OCI-LY7 (cell line): Measurements from ENCODE around the gene GPS1. TPM values are rescaled to one million over a fixed set of nuclear protein-coding genes. Genes with fewer than 3 reads are reported as not detected.

Experiments used
- BruUV-seq: library from RNA; stranded (reverse); fragments of 400-500 nt; replicated peaks from 2 replicates; lab custom pipeline; 2021; lab: Mats Ljungman, UMichigan
- CTCF ChIA-PET: fragments of 300-600 bp; sonication (Branson Sonifier 250); formaldehyde crosslinking; loops from one replicate; lab custom pipeline; 2022; ENCODE audit warnings: antibody characterized with exemption; ENCODE audit not compliant: unreplicated experiment; lab: Charles Lee
- POLR2A ChIA-PET: fragments of 300-600 bp; sonication (Branson Sonifier 250); formaldehyde crosslinking; loops from one replicate; lab custom pipeline; 2022; ENCODE audit warnings: antibody characterized with exemption; lab: Charles Lee
- DNase-seq: peaks from one replicate; pipeline ENCODE4 v3.0.0-alpha.2; 2015; ENCODE audit warnings: low spot score
- H2AFZ ChIP-seq: fragments of 200-600 bp; sonication (generic), shearing (Covaris generic); 2 replicates; pipeline ENCODE4 v1.6.1; 2014; ENCODE audit warnings: mild to moderate bottlenecking, antibody characterized with exemption, low read length, moderate library complexity
- H3K27ac ChIP-seq: fragments of 200-600 bp; sonication (generic); 2 replicates; pipeline ENCODE4 v1.5.1; 2014; ENCODE audit warnings: mixed run types, low read depth, mild to moderate bottlenecking, moderate library complexity, low read length, inconsistent platforms; ENCODE audit not compliant: poor library complexity, severe bottlenecking
- H3K36me3 ChIP-seq: fragments of 200-600 bp; sonication (generic); 2 replicates; pipeline ENCODE4 v1.6.1; 2014; ENCODE audit warnings: mild to moderate bottlenecking, antibody characterized with exemption, low read length, moderate library complexity, mixed read lengths; ENCODE audit not compliant: insufficient read depth
- H3K4me1 ChIP-seq: fragments of 200-600 bp; sonication (generic); 2 replicates; pipeline ENCODE4 v1.5.1; 2014; ENCODE audit warnings: mild to moderate bottlenecking, low read length; ENCODE audit not compliant: insufficient read depth, poor library complexity, severe bottlenecking
- H3K4me2 ChIP-seq: fragments of 200-600 bp; sonication (generic); 2 replicates; pipeline ENCODE4 v1.6.1; 2014; ENCODE audit warnings: mild to moderate bottlenecking, low read length
- H3K4me3 ChIP-seq: fragments of 200-600 bp; sonication (generic); 2 replicates; pipeline ENCODE4 v1.5.1; 2014; ENCODE audit warnings: mild to moderate bottlenecking, low read depth, low read length; ENCODE audit not compliant: poor library complexity, severe bottlenecking
- H3K79me2 ChIP-seq: fragments of 200-600 bp; sonication (generic); 2 replicates; pipeline ENCODE4 v1.6.1; 2016; ENCODE audit warnings: low read depth, mild to moderate bottlenecking, low read length, moderate library complexity, mixed read lengths; ENCODE audit not compliant: insufficient read depth
- H3K9me2 ChIP-seq: fragments of 200-600 bp; sonication (generic); 2 replicates; pipeline ENCODE4 v1.6.1; 2016; ENCODE audit warnings: mild to moderate bottlenecking, low read length, mixed read lengths; ENCODE audit not compliant: insufficient read depth
- H3K9me3 ChIP-seq: fragments of 200-600 bp; sonication (generic); 2 replicates; pipeline ENCODE4 v1.6.1; 2014; ENCODE audit warnings: mild to moderate bottlenecking, mixed run types, low read length, mixed read lengths
- H4K20me1 ChIP-seq: fragments of 200-600 bp; sonication (generic); 2 replicates; pipeline ENCODE4 v1.6.1; 2014; ENCODE audit warnings: mild to moderate bottlenecking, antibody characterized with exemption, low read length, moderate library complexity, mixed read lengths; ENCODE audit not compliant: insufficient read depth
- EZH2phosphoT487 ChIP-seq: fragments of 200-600 bp; sonication (generic); IDR thresholded peaks from 2 replicates; pipeline ENCODE4 v1.6.1; 2018; ENCODE audit warnings: low read depth, borderline replicate concordance, mild to moderate bottlenecking, mixed run types, antibody characterized with exemption, low read length, moderate library complexity, mixed read lengths
- intact Hi-C: fragments of 100-400 bp; cut with micrococcal nuclease; formaldehyde crosslinking; loops from one replicate; pipeline ENCODE4 v1.10.0; 2022; ENCODE audit not compliant: unreplicated experiment
- total RNA-seq, 2 experiments: library from RNA; depleted of rRNA in 1 of 2; stranded (reverse); fragments of >200 nt in 1 of 2; shearing (Covaris generic) in 1 of 2; gene quantifications; 2 replicates each; pipeline ENCODE4 v1.2.3, GENCODE V29; 2014 to 2022
- TF ChIP-seq, protein P1 (sequence below): fragments of 200-600 bp; sonication (generic); conservative IDR thresholded peaks from 2 replicates; pipeline ENCODE4 v1.5.1; 2014; ENCODE audit warnings: mild to moderate bottlenecking, antibody characterized with exemption, low read length, moderate library complexity, mixed read lengths

The GPS1 gene
- total RNA-seq, 2 experiments from 2014 or later, result 133 to 169 TPM

- POLR2A ChIA-PET, result no interaction called here
Observed at GRCh38 chr17:82062076-82062983, 10.6 kb downstream of the GPS1 start.

DNA sequence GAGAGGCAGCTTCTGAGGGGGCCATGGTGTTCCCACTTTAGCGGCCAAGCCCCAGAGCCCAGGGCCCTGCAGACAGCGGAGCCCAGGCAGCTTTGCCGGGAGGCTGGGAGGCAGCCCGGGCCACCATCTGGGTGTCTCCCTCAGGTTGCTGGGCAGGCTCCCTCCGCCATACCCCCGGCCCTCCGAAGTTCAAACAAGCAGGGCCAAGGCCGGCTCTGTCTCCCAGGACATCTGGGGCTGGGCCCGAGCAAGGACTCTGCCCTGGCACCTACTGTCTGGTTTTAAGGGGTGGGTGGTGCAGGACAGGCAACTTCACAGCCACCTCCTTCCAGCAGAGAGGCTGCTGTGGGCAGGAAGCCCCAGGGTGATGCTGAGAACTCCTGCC, 11.3 kb downstream of the GPS1 start:
- no peak overlapping the region for H3K4me3 ChIP-seq
- POLR2A ChIA-PET, result no interaction called here
- intact Hi-C loops, result no loop called here
- no peaks in the 10 kb centered on the region for H3K9me3 ChIP-seq
- H3K4me2 ChIP-seq, result no peak overlapping the region
- CTCF ChIA-PET, result no interaction called here
- peaks cover 61% of the 10 kb centered on the region for H3K36me3 ChIP-seq
- H3K9me2 ChIP-seq, result no peaks in the 10 kb centered on the region
- no peak overlapping the region for H3K27ac ChIP-seq
- TF ChIP-seq EZH2phosphoT487, result no peak
- TF ChIP-seq, protein P1, sequence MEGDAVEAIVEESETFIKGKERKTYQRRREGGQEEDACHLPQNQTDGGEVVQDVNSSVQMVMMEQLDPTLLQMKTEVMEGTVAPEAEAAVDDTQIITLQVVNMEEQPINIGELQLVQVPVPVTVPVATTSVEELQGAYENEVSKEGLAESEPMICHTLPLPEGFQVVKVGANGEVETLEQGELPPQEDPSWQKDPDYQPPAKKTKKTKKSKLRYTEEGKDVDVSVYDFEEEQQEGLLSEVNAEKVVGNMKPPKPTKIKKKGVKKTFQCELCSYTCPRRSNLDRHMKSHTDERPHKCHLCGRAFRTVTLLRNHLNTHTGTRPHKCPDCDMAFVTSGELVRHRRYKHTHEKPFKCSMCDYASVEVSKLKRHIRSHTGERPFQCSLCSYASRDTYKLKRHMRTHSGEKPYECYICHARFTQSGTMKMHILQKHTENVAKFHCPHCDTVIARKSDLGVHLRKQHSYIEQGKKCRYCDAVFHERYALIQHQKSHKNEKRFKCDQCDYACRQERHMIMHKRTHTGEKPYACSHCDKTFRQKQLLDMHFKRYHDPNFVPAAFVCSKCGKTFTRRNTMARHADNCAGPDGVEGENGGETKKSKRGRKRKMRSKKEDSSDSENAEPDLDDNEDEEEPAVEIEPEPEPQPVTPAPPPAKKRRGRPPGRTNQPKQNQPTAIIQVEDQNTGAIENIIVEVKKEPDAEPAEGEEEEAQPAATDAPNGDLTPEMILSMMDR, result no peak
- no TSS peak for BruUV-seq
- no peak for DNase-seq
- H3K4me1 ChIP-seq, result peaks cover 19% of the 10 kb centered on the region
- H2AFZ ChIP-seq, result no peak overlapping the region
- H3K79me2 ChIP-seq, result peaks cover 18% of the 10 kb centered on the region; the same call in 1 of the 2 replicates
- H4K20me1 ChIP-seq, result no peaks in the 10 kb centered on the region; the same call in 1 of the 2 replicates

More at GRCh38 chr17:82062076-82062983, 10.6 kb downstream of the GPS1 start:
- peaks cover 19% of the 10 kb centered on the region for H3K4me1 ChIP-seq
- no peaks in the 10 kb centered on the region for H3K9me2 ChIP-seq
- H3K27ac ChIP-seq, result no peak overlapping the region
- H3K4me3 ChIP-seq, result no peak overlapping the region
- CTCF ChIA-PET, result no interaction called here
- intact Hi-C loops, result no loop called here
- H3K4me2 ChIP-seq, result no peak overlapping the region
- H3K36me3 ChIP-seq, result peaks cover 68% of the 10 kb centered on the region
- DNase-seq, result no peak
- no peaks in the 10 kb centered on the region for H3K9me3 ChIP-seq
- no peaks in the 10 kb centered on the region; the same call in 1 of the 2 replicates for H4K20me1 ChIP-seq
- no TSS peak for BruUV-seq
- peaks cover 18% of the 10 kb centered on the region; the same call in 1 of the 2 replicates for H3K79me2 ChIP-seq
- TF ChIP-seq EZH2phosphoT487, result no peak
- TF ChIP-seq, protein P1, result no peak
- no peak overlapping the region for H2AFZ ChIP-seq
